OCI-LY1 (cell line): Measurements from ENCODE around the gene TSPAN3.

ENCODE experiments used
- CTCF ChIP-seq: fragments of 200-600 bp; sonication (generic), shearing (Covaris generic); IDR thresholded peaks from 2 replicates; pipeline ENCODE4 v1.5.1; 2017; ENCODE audit warnings: mild to moderate bottlenecking, antibody characterized with exemption, low read length, moderate library complexity, mixed read lengths
- EZH2 ChIP-seq: fragments of 200-600 bp; sonication (generic), shearing (Covaris generic); IDR thresholded peaks from 2 replicates; pipeline ENCODE4 v1.8.0; 2017; ENCODE audit warnings: borderline replicate concordance, mixed run types, mild to moderate bottlenecking, antibody characterized with exemption, low read length, moderate library complexity, mixed read lengths

GRCh38 chr15:77040673-77041072 is 30.2 kb downstream of the TSPAN3 start:
- TF ChIP-seq EZH2 (no peak), CTCF (no peak)
